ENCODE measurements around the gene SEPTIN11. TPM values are rescaled to one million over a fixed set of nuclear protein-coding genes. Genes with fewer than 3 reads are reported as not detected.

SEPTIN11 gene
- polyA plus RNA-seq, 3 donors, result 12.2 to 136 (median 91.1) TPM

- 80 to 92% (median 84%) methylated on average over 10 of the region's 10 CpGs for WGBS, 3 donors
- no peak overlapping the region for H3K27ac ChIP-seq (ENCODE audit: low read depth, low read length)
These were observed 44.5 kb downstream of the SEPTIN11 start for GRCh38 chr4:76993787-76994641.

- 88 to 97% (median 91%) methylated on average over 1 of the region's 1 CpG for WGBS, 3 donors
- no peak overlapping the region for H3K27ac ChIP-seq (ENCODE audit: low read depth, low read length)
These were observed 46.2 kb downstream of the SEPTIN11 start for GRCh38 chr4:76995776-76996175.

DNA sequence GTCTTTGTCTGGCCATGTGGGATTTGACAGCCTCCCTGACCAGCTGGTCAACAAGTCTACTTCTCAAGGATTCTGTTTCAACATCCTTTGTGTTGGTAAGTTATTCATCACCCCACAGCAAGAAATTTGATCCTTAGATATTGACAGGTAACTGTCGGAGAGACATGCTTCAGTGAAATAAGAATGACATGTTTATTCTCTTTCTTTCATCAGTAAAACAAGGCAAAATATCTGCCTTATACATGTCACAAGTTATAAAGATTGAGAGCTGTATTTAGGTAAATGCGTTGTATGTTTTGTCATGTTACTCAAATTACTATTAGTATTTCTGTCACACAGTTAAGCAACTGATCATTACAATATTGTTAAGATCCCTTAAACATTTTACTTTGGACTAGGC is 46.9 kb downstream of the SEPTIN11 start:
- WGBS, 3 donors, result 96 to 100% (median 96%) methylated on average over 2 of the region's 2 CpGs
- no peak overlapping the region for H3K27ac ChIP-seq (ENCODE audit: low read depth, low read length)

- H3K27ac ChIP-seq (ENCODE audit: low read depth, low read length), result no peak overlapping the region
- 88 to 97% (median 92%) methylated on average over 1 of the region's 1 CpG for whole genome bisulfite sequencing, 3 donors
These were observed 47.5 kb downstream of the SEPTIN11 start for GRCh38 chr4:76997077-76997476.

DNA sequence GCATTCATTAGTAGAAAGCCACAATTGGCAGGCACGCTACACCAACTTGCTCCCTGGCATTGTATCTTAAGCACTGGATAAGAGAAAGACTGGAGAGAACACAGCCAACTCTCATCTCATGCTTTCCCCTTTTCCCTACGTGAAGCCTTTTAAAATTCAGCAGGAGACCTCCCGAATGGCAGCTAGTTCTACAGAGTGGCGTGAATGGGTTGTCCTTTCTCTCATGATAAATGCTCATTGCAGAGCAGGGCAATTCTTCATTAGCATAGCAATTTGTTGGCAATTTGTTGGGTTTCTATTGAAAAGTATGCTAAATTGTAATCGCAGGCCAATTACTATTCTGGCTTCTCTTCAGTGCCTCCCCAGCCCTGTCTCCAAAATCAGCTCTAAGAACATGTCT is 48.0 kb downstream of the SEPTIN11 start:
- WGBS, 3 donors, result 92 to 97% (median 95%) methylated on average over 5 of the region's 5 CpGs
- no peak overlapping the region for H3K27ac ChIP-seq (ENCODE audit: low read depth, low read length)

DNA sequence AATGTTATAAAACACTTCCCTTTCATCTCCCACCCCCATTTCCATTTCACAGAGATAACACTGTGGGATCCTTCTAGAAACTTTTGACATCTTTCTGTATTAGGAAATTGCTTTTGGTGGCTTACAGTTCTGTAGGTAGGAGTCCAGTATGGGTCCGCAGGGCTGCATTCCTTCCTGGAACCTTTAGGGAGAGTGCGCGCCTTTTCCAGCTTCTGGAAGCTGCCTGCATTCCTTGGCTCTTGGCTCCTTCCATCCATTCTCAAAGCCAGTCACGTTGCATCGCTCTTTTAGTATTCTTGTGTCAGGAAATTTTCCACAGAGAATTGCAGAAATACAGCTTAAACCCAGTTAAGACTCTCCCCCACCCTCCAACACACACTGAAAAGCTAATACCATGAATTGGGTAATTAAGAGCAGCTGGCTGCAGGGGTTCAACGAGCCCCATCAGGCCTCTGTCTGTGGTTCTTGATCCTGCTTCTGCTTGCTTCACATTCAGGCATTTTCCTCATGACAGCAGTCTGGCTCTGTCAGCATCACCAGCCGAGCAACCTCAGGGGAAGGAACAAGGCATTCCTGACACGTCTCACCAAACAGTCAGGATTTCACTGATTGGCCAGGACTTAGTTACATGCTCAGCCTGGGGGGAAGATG is 48.8 kb downstream of the SEPTIN11 start:
- WGBS, 3 donors, result 63 to 84% (median 80%) methylated on average over 8 of the region's 8 CpGs
- no peak overlapping the region for H3K27ac ChIP-seq (ENCODE audit: low read depth, low read length)

Other genes with a start within 250 kb of the SEPTIN11 start
- gene SOWAHB, start 51.6 kb upstream of the SEPTIN11 start, polyA plus RNA-seq, result 1 to 10 TPM in 1 of 3 donors, under 1 TPM in 2; 0.11 to 2.8 (median 0.28) TPM
- 100 to 1,000 TPM; 101 to 282 (median 117) TPM for gene CCNI, start 126.2 kb downstream of the SEPTIN11 start, polyA plus RNA-seq
- 10 to 100 TPM in 2 of 3 donors, 1 to 10 TPM in 1; 8.9 to 46.9 (median 13.4) TPM for gene CCNG2, start 207.5 kb downstream of the SEPTIN11 start, polyA plus RNA-seq

All from adipose tissue (tissue), 3 donors.